ENCODE measurements around the gene C6orf47. TPM values are rescaled to one million over a fixed set of nuclear protein-coding genes. Genes with fewer than 3 reads are reported as not detected.

The C6orf47 gene
- total RNA-seq, 6 experiments from 2014 or later, result 13.4 to 16.2 (median 14.9) TPM

- H3K36me3 Mint-ChIP-seq (ENCODE audit: low read depth), result peaks cover 59% of the 10 kb centered on the region
- H3K9me3 Mint-ChIP-seq, result no peaks in the 10 kb centered on the region
- DNase-seq, result no peak
- TF ChIP-seq CTCF (IDR thresholded peaks at IDR 0.05), result no peak
- no peak overlapping the region for H3K4me3 Mint-ChIP-seq
- H3K27me3 Mint-ChIP-seq (ENCODE audit: insufficient read depth), result peaks cover 4% of the 10 kb centered on the region
- H3K27ac Mint-ChIP-seq, result peak overlapping the region; percentile 44
- H3K4me1 Mint-ChIP-seq (ENCODE audit: low read depth), result peaks cover 15% of the 10 kb centered on the region
Measured at GRCh38 chr6:31627690-31628287, 32.8 kb downstream of the C6orf47 start.

- peaks cover 4% of the 10 kb centered on the region for H3K27me3 Mint-ChIP-seq (ENCODE audit: insufficient read depth)
- TF ChIP-seq CTCF (IDR thresholded peaks at IDR 0.05), result no peak
- no peak overlapping the region for H3K27ac Mint-ChIP-seq
- H3K36me3 Mint-ChIP-seq (ENCODE audit: low read depth), result peaks cover 67% of the 10 kb centered on the region
- no peak overlapping the region for H3K4me3 Mint-ChIP-seq
- DNase-seq, result no peak
- H3K4me1 Mint-ChIP-seq (ENCODE audit: low read depth), result peaks cover 19% of the 10 kb centered on the region
- no peaks in the 10 kb centered on the region for H3K9me3 Mint-ChIP-seq
Measured at GRCh38 chr6:31626952-31627351, 33.6 kb downstream of the C6orf47 start.

GRCh38 chr6:31624070-31624469, 36.5 kb downstream of the C6orf47 start:
- DNase-seq, result no peak
- H3K9me3 Mint-ChIP-seq, result no peaks in the 10 kb centered on the region
- H3K4me1 Mint-ChIP-seq (ENCODE audit: low read depth), result peaks cover 21% of the 10 kb centered on the region
- no peak overlapping the region for H3K4me3 Mint-ChIP-seq
- peaks cover 7% of the 10 kb centered on the region for H3K27me3 Mint-ChIP-seq (ENCODE audit: insufficient read depth)
- H3K27ac Mint-ChIP-seq, result no peak overlapping the region
- peaks cover 62% of the 10 kb centered on the region for H3K36me3 Mint-ChIP-seq (ENCODE audit: low read depth)
- TF ChIP-seq CTCF (IDR thresholded peaks at IDR 0.05), result no peak

- TF ChIP-seq CTCF (IDR thresholded peaks at IDR 0.05), result no peak
- peaks cover 53% of the 10 kb centered on the region for H3K36me3 Mint-ChIP-seq (ENCODE audit: low read depth)
- H3K9me3 Mint-ChIP-seq, result no peaks in the 10 kb centered on the region
- H3K4me3 Mint-ChIP-seq, result peak overlapping the region; percentile 97
- H3K27me3 Mint-ChIP-seq (ENCODE audit: insufficient read depth), result peaks cover 3% of the 10 kb centered on the region; the same call in 1 of the 2 replicates
- H3K4me1 Mint-ChIP-seq (ENCODE audit: low read depth), result peaks cover 21% of the 10 kb centered on the region
- peak overlapping the region; percentile 94 for H3K27ac Mint-ChIP-seq
- no peak for DNase-seq
Measured at GRCh38 chr6:31622684-31623091, 37.9 kb downstream of the C6orf47 start.

- Mint-ChIP-seq H3K4me1 (ENCODE audit: low read depth) (peaks cover 21% of the 10 kb centered on the region), H3K9me3 (no peaks in the 10 kb centered on the region), H3K4me3 (peak overlapping the region; percentile 97), H3K36me3 (ENCODE audit: low read depth) (peaks cover 46% of the 10 kb centered on the region), H3K27me3 (ENCODE audit: insufficient read depth) (peaks cover 3% of the 10 kb centered on the region; the same call in 1 of the 2 replicates), H3K27ac (peak overlapping the region; percentile 94)
- DNase-seq, result peak; percentile 42
- TF ChIP-seq CTCF (IDR thresholded peaks at IDR 0.05), result no peak
Measured at GRCh38 chr6:31621991-31622390, 38.6 kb downstream of the C6orf47 start.

All from HFFc6 (cell line).